ENCODE results near the gene LMTK2. TPM values are rescaled to one million over a fixed set of nuclear protein-coding genes. Genes with fewer than 3 reads are reported as not detected.

LMTK2 gene
- total and polyA plus RNA-seq, 4 donors = 15.2 to 29.3 (median 22.2) TPM

DNA sequence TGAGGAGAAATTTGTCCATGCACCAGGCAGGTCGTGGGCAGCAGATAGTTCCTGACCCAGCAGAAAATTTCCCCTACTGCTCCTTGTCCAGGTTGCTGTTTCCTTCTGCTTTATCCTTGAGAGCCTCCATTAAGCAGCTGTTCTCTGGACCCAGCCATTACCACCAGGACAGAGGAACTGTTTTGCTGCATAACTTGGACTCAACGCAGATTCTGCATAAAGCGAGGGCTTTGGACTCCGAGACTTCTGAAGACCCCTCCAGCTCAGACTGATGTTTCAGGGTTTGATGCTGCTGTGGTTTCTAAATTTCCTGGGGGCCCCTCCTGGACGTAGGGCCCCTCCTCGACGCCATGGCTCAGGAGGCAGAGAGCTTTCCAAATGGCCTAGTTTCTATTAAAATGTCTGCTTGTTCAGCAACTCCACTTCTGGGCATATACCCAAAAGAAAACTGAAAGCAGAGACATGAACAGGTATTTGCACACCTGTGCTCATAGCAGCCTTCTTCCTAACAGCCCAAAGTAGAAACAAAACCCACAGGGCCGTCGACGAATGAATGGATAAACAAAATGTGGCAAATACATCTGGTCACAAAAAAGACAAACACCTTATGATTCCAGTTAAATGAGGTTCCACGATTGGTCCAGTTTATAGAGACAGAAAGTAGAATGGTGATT is 28.3 kb upstream of the LMTK2 start:
- Histone ChIP-seq H3K36me3 (ENCODE audit: control insufficient read depth, insufficient read depth, low read length) (no peaks in the 10 kb centered on the region), H3K27me3 (ENCODE audit: control insufficient read depth, insufficient read depth, low read length) (no peaks in the 10 kb centered on the region), H3K4me3 (ENCODE audit: low read depth, low read length) (no peak overlapping the region), H3K9me3 (ENCODE audit: control insufficient read depth, insufficient read depth, low read length) (no peaks in the 10 kb centered on the region), H3K4me1 (ENCODE audit: control insufficient read depth, insufficient read depth, low read length) (no peaks in the 10 kb centered on the region), H3K27ac (ENCODE audit: low read depth, low read length) (no peak overlapping the region)
- WGBS (ENCODE audit: insufficient coverage) = 80% methylated on average over 7 of the region's 11 CpGs
- DNase-seq (ENCODE audit: low read depth in 4 of 6, low spot score in 6 of 6) = no peak

DNA sequence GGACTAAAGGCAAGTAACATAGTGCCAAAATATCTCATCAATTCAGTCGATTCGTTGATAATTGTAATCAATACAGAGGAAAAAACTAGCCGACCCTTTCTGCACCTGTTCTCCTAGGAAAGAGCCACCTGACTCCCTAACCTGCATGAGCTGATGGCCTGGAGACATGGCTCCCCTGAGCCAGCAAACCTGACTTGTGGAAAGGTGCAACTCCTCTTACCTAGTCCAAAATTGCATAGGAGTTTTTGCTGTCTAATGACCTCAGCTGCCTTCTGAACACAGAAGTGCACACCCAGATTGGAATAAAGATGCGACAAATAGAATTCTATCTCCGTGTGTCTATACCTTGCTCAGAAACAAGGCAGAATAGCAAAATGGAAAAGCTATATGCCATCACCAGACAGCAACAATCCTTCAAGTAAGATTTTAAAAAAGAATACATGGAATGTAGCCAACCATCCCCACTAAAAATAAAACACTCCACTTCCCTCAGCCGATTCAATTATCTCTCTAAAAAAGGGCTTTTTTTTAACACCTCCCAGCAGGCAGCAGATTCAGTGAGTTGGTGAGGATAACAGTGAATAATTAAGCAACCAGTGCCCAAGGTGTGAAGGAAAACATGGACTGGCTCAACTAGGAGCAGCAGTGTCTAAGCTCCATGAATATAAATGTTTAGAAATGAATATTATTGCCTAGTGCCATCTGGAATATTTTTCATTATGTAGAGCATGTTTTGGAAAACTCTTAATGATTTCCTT is 26.6 kb upstream of the LMTK2 start:
- Histone ChIP-seq H3K27ac (ENCODE audit: low read depth, low read length) (no peak overlapping the region), H3K27me3 (ENCODE audit: control insufficient read depth, insufficient read depth, low read length) (no peaks in the 10 kb centered on the region), H3K9me3 (ENCODE audit: control insufficient read depth, insufficient read depth, low read length) (no peaks in the 10 kb centered on the region), H3K4me3 (ENCODE audit: low read depth, low read length) (no peak overlapping the region), H3K36me3 (ENCODE audit: control insufficient read depth, insufficient read depth, low read length) (no peaks in the 10 kb centered on the region), H3K4me1 (ENCODE audit: control insufficient read depth, insufficient read depth, low read length) (no peaks in the 10 kb centered on the region)
- 57% methylated on average over 1 of the region's 6 CpGs for WGBS (ENCODE audit: insufficient coverage)
- peak in 5 of 6 donors; percentile 10 to 92 (median 31) for DNase-seq (ENCODE audit: low read depth in 4 of 6, low spot score in 6 of 6)

DNA sequence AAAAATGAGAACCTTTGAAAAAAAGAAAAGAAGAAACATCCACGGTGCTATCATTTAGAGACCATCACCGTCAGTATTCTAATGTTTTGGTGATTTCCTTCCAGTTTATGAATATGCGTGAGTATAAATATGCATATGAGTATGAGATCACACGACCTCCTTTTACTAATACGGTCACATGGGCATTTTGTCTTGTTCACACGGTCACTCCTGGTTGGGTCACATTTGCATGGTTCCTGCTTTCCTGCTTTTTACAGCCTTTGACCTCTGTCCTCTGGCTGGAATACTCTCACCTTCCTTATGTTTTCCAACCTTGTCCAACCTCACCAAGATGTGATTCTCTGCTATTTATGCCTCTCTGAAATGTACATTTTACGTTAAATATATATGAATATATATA is 25.3 kb upstream of the LMTK2 start:
- no peaks in the 10 kb centered on the region for H3K9me3 ChIP-seq (ENCODE audit: control insufficient read depth, insufficient read depth, low read length)

DNA sequence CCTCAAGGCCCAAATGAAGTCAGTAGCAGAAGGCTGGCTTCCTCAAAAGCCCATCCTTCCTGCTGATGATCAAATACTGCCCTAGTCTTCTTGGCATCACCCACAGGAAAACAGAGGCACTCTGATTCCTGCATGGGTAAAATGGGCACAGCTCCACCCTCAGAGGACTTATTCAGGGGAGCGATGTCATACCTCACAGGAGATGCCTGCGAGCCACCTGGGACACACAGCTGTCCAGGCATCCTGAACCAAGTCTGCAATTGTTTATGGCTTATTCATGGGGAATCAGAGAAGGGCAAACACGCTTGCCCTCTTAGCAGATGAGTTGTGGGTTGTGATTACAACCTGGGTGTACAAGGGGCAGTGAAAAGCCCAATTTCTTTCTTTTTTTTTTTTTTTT is 22.0 kb upstream of the LMTK2 start:
- WGBS (ENCODE audit: insufficient coverage) = 87% methylated on average over 3 of the region's 3 CpGs
- H3K27ac ChIP-seq (ENCODE audit: low read depth, low read length) = no peak overlapping the region
- H3K27me3 ChIP-seq (ENCODE audit: control insufficient read depth, insufficient read depth, low read length) = no peaks in the 10 kb centered on the region
- no peaks in the 10 kb centered on the region for H3K9me3 ChIP-seq (ENCODE audit: control insufficient read depth, insufficient read depth, low read length)
- H3K4me3 ChIP-seq (ENCODE audit: low read depth, low read length) = no peak overlapping the region
- H3K36me3 ChIP-seq (ENCODE audit: control insufficient read depth, insufficient read depth, low read length) = no peaks in the 10 kb centered on the region
- no peaks in the 10 kb centered on the region for H3K4me1 ChIP-seq (ENCODE audit: control insufficient read depth, insufficient read depth, low read length)
- no peak for DNase-seq (ENCODE audit: low read depth in 4 of 6, low spot score in 6 of 6)

More for the DNA sequence above, 25.3 kb upstream of the LMTK2 start:
- no peaks in the 10 kb centered on the region for H3K27me3 ChIP-seq (ENCODE audit: control insufficient read depth, insufficient read depth, low read length)
- no peaks in the 10 kb centered on the region for H3K36me3 ChIP-seq (ENCODE audit: control insufficient read depth, insufficient read depth, low read length)
- H3K4me3 ChIP-seq (ENCODE audit: low read depth, low read length) = no peak overlapping the region
- H3K4me1 ChIP-seq (ENCODE audit: control insufficient read depth, insufficient read depth, low read length) = no peaks in the 10 kb centered on the region
- DNase-seq (ENCODE audit: low read depth in 4 of 6, low spot score in 6 of 6) = no peak
- H3K27ac ChIP-seq (ENCODE audit: low read depth, low read length) = no peak overlapping the region
- WGBS (ENCODE audit: insufficient coverage) = 52% methylated on average over 2 of the region's 7 CpGs

DNA sequence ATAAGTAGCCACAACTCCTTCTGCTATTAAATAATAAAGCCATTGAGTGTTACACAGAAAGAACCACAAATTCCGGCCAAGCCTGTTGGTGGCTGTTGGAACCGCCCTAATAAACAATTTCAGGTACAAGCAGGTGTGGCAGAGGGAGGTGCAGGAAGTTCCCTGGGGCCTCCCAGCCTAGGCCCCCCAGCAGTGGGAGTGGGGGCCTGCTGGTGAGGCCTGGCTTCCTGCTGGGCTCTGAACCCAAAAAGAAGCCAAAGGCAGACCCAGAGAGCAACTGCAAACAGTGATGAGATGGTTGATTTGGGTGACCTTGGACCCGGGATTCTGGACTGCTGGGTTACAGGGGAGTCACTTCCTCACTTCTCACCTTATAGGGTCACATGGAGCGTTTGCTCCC is 21.0 kb upstream of the LMTK2 start:
- no peak overlapping the region for H3K27ac ChIP-seq (ENCODE audit: low read depth, low read length)
- H3K36me3 ChIP-seq (ENCODE audit: control insufficient read depth, insufficient read depth, low read length) = no peaks in the 10 kb centered on the region
- no peaks in the 10 kb centered on the region for H3K27me3 ChIP-seq (ENCODE audit: control insufficient read depth, insufficient read depth, low read length)
- no peaks in the 10 kb centered on the region for H3K4me1 ChIP-seq (ENCODE audit: control insufficient read depth, insufficient read depth, low read length)
- 42% methylated on average over 2 of the region's 4 CpGs for WGBS (ENCODE audit: insufficient coverage)
- no peak for DNase-seq (ENCODE audit: low read depth in 4 of 6, low spot score in 6 of 6)
- H3K4me3 ChIP-seq (ENCODE audit: low read depth, low read length) = no peak overlapping the region
- H3K9me3 ChIP-seq (ENCODE audit: control insufficient read depth, insufficient read depth, low read length) = no peaks in the 10 kb centered on the region

DNA sequence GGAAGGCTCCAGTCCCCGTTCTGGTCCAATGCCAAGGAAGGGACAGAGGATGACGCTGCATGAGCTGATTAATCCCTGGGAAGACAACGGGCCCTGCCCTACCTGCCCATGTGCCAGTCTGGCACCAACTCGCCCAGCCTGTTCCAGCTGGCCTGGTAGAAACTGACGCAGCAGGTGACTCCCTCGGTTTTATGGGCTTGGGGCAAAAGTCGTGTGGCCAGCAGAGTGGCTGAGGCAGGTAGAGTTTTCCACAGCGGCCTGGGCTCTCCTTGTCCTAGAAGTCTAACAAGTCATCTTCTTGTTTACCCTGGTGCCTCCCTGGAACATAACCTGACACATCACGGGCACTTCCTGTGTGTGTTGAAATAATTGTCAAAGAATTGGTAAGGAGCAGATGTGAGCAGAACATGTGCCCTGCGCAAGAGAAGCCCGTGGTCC is 20.4 kb upstream of the LMTK2 start:
- H3K9me3 ChIP-seq (ENCODE audit: control insufficient read depth, insufficient read depth, low read length) = no peaks in the 10 kb centered on the region
- no peaks in the 10 kb centered on the region for H3K4me1 ChIP-seq (ENCODE audit: control insufficient read depth, insufficient read depth, low read length)
- no peak overlapping the region for H3K4me3 ChIP-seq (ENCODE audit: low read depth, low read length)
- DNase-seq (ENCODE audit: low read depth in 4 of 6, low spot score in 6 of 6) = no peak
- H3K36me3 ChIP-seq (ENCODE audit: control insufficient read depth, insufficient read depth, low read length) = no peaks in the 10 kb centered on the region
- H3K27ac ChIP-seq (ENCODE audit: low read depth, low read length) = no peak overlapping the region
- 81% methylated on average over 8 of the region's 11 CpGs for WGBS (ENCODE audit: insufficient coverage)
- H3K27me3 ChIP-seq (ENCODE audit: control insufficient read depth, insufficient read depth, low read length) = no peaks in the 10 kb centered on the region

DNA sequence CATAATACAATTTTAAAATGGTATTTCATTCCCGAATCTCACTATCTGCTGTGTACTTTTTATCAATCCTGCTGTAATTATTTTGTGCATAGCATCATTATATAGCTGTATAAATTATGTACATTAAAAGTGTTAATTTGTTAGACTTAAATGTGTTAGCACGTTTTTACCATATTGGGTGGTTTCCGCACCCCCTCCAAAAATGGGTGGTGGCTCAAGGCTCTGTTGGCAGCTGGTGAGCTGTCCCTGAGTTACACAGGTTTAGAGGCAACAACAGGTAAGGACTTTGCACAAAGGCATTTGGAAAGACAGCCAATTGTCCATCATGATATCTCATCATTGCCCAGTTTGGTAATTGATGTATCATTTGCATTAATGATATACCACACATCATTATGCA is 18.6 kb upstream of the LMTK2 start:
- Histone ChIP-seq H3K27ac (ENCODE audit: low read depth, low read length) (no peak overlapping the region), H3K4me3 (ENCODE audit: low read depth, low read length) (no peak overlapping the region), H3K4me1 (ENCODE audit: control insufficient read depth, insufficient read depth, low read length) (no peaks in the 10 kb centered on the region), H3K9me3 (ENCODE audit: control insufficient read depth, insufficient read depth, low read length) (no peaks in the 10 kb centered on the region), H3K36me3 (ENCODE audit: control insufficient read depth, insufficient read depth, low read length) (no peaks in the 10 kb centered on the region), H3K27me3 (ENCODE audit: control insufficient read depth, insufficient read depth, low read length) (no peaks in the 10 kb centered on the region)
- WGBS (ENCODE audit: insufficient coverage) = 83% methylated on average over 2 of the region's 3 CpGs
- DNase-seq (ENCODE audit: low read depth in 4 of 6, low spot score in 6 of 6) = no peak

DNA sequence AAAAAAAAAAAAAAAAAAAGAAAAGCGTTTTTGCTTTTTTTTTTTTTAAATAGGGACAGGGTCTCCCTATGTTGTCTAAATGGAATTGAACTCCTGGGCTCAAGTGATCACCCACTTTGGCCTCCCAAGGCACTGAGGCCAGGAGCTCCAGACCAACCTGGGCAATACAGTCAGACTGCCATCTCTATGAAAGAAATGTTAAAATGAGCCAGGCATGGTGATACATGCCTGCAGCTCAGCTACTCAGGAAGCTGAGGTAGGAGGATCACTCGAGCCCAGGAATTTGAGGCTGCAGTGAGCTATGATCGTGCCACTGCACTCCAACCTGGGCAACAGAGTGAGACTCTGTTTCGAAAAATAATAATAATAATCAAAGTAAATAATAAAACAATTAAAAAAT is 16.5 kb upstream of the LMTK2 start:
- Histone ChIP-seq H3K36me3 (ENCODE audit: control insufficient read depth, insufficient read depth, low read length) (no peaks in the 10 kb centered on the region), H3K27ac (ENCODE audit: low read depth, low read length) (no peak overlapping the region), H3K4me3 (ENCODE audit: low read depth, low read length) (no peak overlapping the region), H3K9me3 (ENCODE audit: control insufficient read depth, insufficient read depth, low read length) (peaks cover 3% of the 10 kb centered on the region), H3K4me1 (ENCODE audit: control insufficient read depth, insufficient read depth, low read length) (no peaks in the 10 kb centered on the region), H3K27me3 (ENCODE audit: control insufficient read depth, insufficient read depth, low read length) (no peaks in the 10 kb centered on the region)
- DNase-seq (ENCODE audit: low read depth in 4 of 6, low spot score in 6 of 6) = no peak
- no CpG with 5 or more reads among the region's 4 CpGs for WGBS (ENCODE audit: insufficient coverage)

DNA sequence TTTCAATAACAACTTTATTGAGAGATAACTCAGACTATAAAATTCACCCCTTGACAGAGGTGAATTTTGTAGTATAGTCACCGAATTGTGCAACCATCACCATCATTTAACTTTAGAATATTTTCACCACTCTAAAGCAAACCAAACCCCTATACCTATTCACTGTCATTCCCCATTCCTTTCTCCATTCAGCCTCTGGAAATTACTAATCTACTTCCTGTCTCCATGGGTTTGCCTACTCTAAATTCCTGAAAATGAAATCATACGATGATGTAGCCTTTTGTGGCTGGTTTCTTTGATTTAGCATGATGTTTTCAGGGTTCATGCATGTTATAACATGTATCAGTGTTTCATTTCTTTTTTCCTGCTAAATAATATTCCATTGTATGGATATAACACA is 15.6 kb upstream of the LMTK2 start:
- no peaks in the 10 kb centered on the region for H3K27me3 ChIP-seq (ENCODE audit: control insufficient read depth, insufficient read depth, low read length)
- H3K27ac ChIP-seq (ENCODE audit: low read depth, low read length) = no peak overlapping the region
- no peaks in the 10 kb centered on the region for H3K4me1 ChIP-seq (ENCODE audit: control insufficient read depth, insufficient read depth, low read length)
- peaks cover 3% of the 10 kb centered on the region for H3K9me3 ChIP-seq (ENCODE audit: control insufficient read depth, insufficient read depth, low read length)
- no peak overlapping the region for H3K4me3 ChIP-seq (ENCODE audit: low read depth, low read length)
- no peaks in the 10 kb centered on the region for H3K36me3 ChIP-seq (ENCODE audit: control insufficient read depth, insufficient read depth, low read length)
- WGBS (ENCODE audit: insufficient coverage) = no CpG with 5 or more reads among the region's 2 CpGs
- no peak for DNase-seq (ENCODE audit: low read depth in 4 of 6, low spot score in 6 of 6)

DNA sequence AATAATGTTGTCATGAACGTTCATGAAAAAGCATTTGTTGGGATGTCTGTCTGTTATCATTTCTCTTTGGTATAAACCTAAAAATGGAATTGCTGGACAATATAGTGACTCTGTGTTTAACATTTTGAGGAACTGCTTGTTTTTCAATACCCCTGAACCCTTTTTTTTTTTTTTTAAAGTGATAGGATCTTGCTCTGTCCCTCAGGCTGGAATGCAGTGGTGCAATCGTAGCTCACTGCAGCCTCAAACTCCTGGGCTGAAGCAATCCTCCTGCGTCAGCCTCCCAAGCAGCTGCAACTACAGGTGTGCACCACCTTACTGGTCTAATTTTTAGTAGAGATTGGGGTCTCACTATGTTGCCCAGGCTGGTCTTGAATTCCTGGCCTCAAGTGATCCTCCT is 15.1 kb upstream of the LMTK2 start:
- 90% methylated on average over 3 of the region's 3 CpGs for WGBS (ENCODE audit: insufficient coverage)
- H3K4me3 ChIP-seq (ENCODE audit: low read depth, low read length) = no peak overlapping the region

More for the DNA sequence above, 15.1 kb upstream of the LMTK2 start:
- DNase-seq (ENCODE audit: low read depth in 4 of 6, low spot score in 6 of 6) = no peak
- no peaks in the 10 kb centered on the region for H3K36me3 ChIP-seq (ENCODE audit: control insufficient read depth, insufficient read depth, low read length)
- no peaks in the 10 kb centered on the region for H3K27me3 ChIP-seq (ENCODE audit: control insufficient read depth, insufficient read depth, low read length)
- H3K9me3 ChIP-seq (ENCODE audit: control insufficient read depth, insufficient read depth, low read length) = peaks cover 3% of the 10 kb centered on the region
- H3K27ac ChIP-seq (ENCODE audit: low read depth, low read length) = no peak overlapping the region
- H3K4me1 ChIP-seq (ENCODE audit: control insufficient read depth, insufficient read depth, low read length) = no peaks in the 10 kb centered on the region
